ENCODE results near the gene NCKAP5. TPM values are rescaled to one million over a fixed set of nuclear protein-coding genes. Genes with fewer than 3 reads are reported as not detected.
"Not testable (repeated sequence)": the region's sequence is repeated elsewhere in the genome, so short reads cannot be mapped to it uniquely, and the experiment has no call there.

NCKAP5 gene
- total RNA-seq, 6 donors from 2014 or later = 22.1 to 51.1 (median 41.4) TPM

GRCh38 chr2:133525613-133526529, 42.4 kb downstream of the NCKAP5 start:
- no peaks in the 10 kb centered on the region for H3K36me3 ChIP-seq
- ATAC-seq (ENCODE audit: low FRiP score in 2 of 2) (no peak), DNase-seq (no peak)
- H3K27me3 ChIP-seq = no peaks in the 10 kb centered on the region
- no peaks in the 10 kb centered on the region for H3K9me3 ChIP-seq
- 81 to 84% methylated on average over 5 of the region's 5 CpGs for WGBS, 2 donors
- no peaks in the 10 kb centered on the region for H3K4me1 ChIP-seq
- no peak overlapping the region for H3K4me3 ChIP-seq
- peak in 1 of 4 donors; percentile 20 for TF ChIP-seq EP300 (IDR thresholded peaks at IDR 0.05)
- TF ChIP-seq POLR2AphosphoS5 (IDR thresholded peaks at IDR 0.05) = peak; percentile 38 to 52
- no peak for TF ChIP-seq POLR2A (IDR thresholded peaks at IDR 0.05)
- no peak overlapping the region for H3K27ac ChIP-seq

DNA sequence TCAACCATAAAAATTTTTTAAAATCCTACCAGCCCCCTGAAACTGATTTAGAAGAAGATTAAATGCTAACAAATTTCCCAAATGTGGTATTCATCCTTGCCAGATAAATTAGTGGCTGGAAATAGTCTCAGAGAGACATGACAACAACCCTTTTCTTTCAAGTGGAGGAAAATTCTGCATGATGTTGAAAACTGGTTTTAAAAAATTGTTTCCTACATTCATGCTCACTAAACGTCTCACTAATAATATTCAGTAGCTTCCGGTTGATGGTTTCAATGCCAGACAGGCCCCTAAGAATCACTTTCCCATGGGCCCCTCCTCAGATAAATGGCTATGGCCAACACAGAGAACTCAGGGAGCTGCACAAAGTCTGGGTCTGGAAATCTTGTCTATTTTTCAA, 43.2 kb downstream of the NCKAP5 start:
- no peaks in the 10 kb centered on the region for H3K9me3 ChIP-seq
- 77 to 80% methylated on average over 2 of the region's 2 CpGs for WGBS, 2 donors
- H3K27ac ChIP-seq = no peak overlapping the region

GRCh38 chr2:133523406-133523805, 44.9 kb downstream of the NCKAP5 start:
- ATAC-seq (ENCODE audit: low FRiP score in 2 of 2) (no peak), DNase-seq (no peak)
- Histone ChIP-seq H3K4me3 (no peak overlapping the region), H3K36me3 (no peaks in the 10 kb centered on the region), H3K9me3 (no peaks in the 10 kb centered on the region), H3K4me1 (no peaks in the 10 kb centered on the region), H3K27ac (no peak overlapping the region), H3K27me3 (no peaks in the 10 kb centered on the region)
- 74 to 81% methylated on average over 5 of the region's 5 CpGs for WGBS, 2 donors
- TF ChIP-seq, protein P1, sequence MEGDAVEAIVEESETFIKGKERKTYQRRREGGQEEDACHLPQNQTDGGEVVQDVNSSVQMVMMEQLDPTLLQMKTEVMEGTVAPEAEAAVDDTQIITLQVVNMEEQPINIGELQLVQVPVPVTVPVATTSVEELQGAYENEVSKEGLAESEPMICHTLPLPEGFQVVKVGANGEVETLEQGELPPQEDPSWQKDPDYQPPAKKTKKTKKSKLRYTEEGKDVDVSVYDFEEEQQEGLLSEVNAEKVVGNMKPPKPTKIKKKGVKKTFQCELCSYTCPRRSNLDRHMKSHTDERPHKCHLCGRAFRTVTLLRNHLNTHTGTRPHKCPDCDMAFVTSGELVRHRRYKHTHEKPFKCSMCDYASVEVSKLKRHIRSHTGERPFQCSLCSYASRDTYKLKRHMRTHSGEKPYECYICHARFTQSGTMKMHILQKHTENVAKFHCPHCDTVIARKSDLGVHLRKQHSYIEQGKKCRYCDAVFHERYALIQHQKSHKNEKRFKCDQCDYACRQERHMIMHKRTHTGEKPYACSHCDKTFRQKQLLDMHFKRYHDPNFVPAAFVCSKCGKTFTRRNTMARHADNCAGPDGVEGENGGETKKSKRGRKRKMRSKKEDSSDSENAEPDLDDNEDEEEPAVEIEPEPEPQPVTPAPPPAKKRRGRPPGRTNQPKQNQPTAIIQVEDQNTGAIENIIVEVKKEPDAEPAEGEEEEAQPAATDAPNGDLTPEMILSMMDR (IDR thresholded peaks at IDR 0.05) = no peak
- TF ChIP-seq POLR2A (IDR thresholded peaks at IDR 0.05) = no peak
- TF ChIP-seq POLR2AphosphoS5 (IDR thresholded peaks at IDR 0.05) = no peak
- no peak for TF ChIP-seq EP300 (IDR thresholded peaks at IDR 0.05)

More for the DNA sequence above, 43.2 kb downstream of the NCKAP5 start:
- Histone ChIP-seq H3K36me3 (no peaks in the 10 kb centered on the region), H3K4me3 (no peak overlapping the region), H3K27me3 (no peaks in the 10 kb centered on the region), H3K4me1 (no peaks in the 10 kb centered on the region)
- no peak for DNase-seq
- TF ChIP-seq, protein P1 (IDR thresholded peaks at IDR 0.05) = no peak
- TF ChIP-seq EP300 (IDR thresholded peaks at IDR 0.05) (no peak), POLR2A (IDR thresholded peaks at IDR 0.05) (no peak), POLR2AphosphoS5 (IDR thresholded peaks at IDR 0.05) (no peak)
- no peak for ATAC-seq (ENCODE audit: low FRiP score in 2 of 2)

DNA sequence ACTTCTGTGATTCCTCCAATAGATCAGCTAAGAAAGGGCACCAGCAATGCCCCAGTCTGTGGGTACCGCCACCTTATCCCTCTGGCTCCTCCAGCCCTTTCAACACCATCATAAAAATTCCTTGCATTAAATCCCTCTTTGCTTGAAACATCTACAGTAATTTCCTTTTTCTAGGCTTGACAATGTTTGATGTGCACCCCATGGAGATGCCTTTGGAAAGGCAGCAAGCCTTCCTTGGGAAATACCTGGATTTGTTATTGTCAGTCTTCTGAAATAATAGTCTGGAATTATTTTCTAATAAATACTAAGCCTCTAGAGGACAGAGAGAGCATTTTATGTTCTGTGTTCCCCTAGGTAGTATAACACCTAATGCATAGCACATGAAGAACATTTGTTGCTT, 46.1 kb downstream of the NCKAP5 start:
- WGBS, 2 donors = 95% methylated on average over 1 of the region's 1 CpG
- TF ChIP-seq POLR2AphosphoS5 (IDR thresholded peaks at IDR 0.05) = no peak
- no peak for TF ChIP-seq POLR2A (IDR thresholded peaks at IDR 0.05)
- TF ChIP-seq, protein P1 (IDR thresholded peaks at IDR 0.05) = no peak
- TF ChIP-seq EP300 (IDR thresholded peaks at IDR 0.05) = no peak
- no peak for ATAC-seq (ENCODE audit: low FRiP score in 2 of 2)

GRCh38 chr2:133521146-133521745, 47.0 kb downstream of the NCKAP5 start:
- no peak for TF ChIP-seq EP300 (IDR thresholded peaks at IDR 0.05)
- TF ChIP-seq POLR2A (IDR thresholded peaks at IDR 0.05) = no peak
- TF ChIP-seq, protein P1 (IDR thresholded peaks at IDR 0.05) = no peak
- no peak for TF ChIP-seq POLR2AphosphoS5 (IDR thresholded peaks at IDR 0.05)
- H3K27me3 ChIP-seq = no peaks in the 10 kb centered on the region
- WGBS, 2 donors = 70 to 78% methylated on average over 3 of the region's 3 CpGs
- no peaks in the 10 kb centered on the region for H3K9me3 ChIP-seq
- no peaks in the 10 kb centered on the region for H3K36me3 ChIP-seq
- ATAC-seq (ENCODE audit: low FRiP score in 2 of 2) = no peak
- no peak overlapping the region for H3K27ac ChIP-seq
- no peaks in the 10 kb centered on the region for H3K4me1 ChIP-seq
- no peak overlapping the region for H3K4me3 ChIP-seq
- DNase-seq = no peak

More for the DNA sequence above, 46.1 kb downstream of the NCKAP5 start:
- Histone ChIP-seq H3K4me1 (no peaks in the 10 kb centered on the region), H3K27me3 (no peaks in the 10 kb centered on the region), H3K36me3 (no peaks in the 10 kb centered on the region), H3K9me3 (no peaks in the 10 kb centered on the region), H3K4me3 (no peak overlapping the region), H3K27ac (no peak overlapping the region)
- DNase-seq = no peak

GRCh38 chr2:133519677-133520076, 48.6 kb downstream of the NCKAP5 start:
- H3K9me3 ChIP-seq; H3K36me3 ChIP-seq; H3K27ac ChIP-seq; ATAC-seq (ENCODE audit: low FRiP score in 2 of 2); H3K27me3 ChIP-seq; DNase-seq; H3K4me3 ChIP-seq; H3K4me1 ChIP-seq: not testable (repeated sequence)
- 82 to 83% methylated on average over 7 of the region's 7 CpGs for WGBS, 2 donors

Data from upper lobe of left lung (tissue), 6 donors.